22Rv1 (cell line): ENCODE results near the gene PARVG.

ENCODE experiments used
- ZFX ChIP-seq: fragments of 450-650 bp; IDR thresholded peaks from 2 replicates; pipeline ENCODE4 v1.6.1; 2017; ENCODE audit warnings: antibody characterized with exemption, borderline replicate concordance
- TF ChIP-seq, protein P1 (sequence below): fragments of 450-650 bp; IDR thresholded peaks from 2 replicates; pipeline ENCODE4 v1.5.1; 2017; ENCODE audit warnings: mild to moderate bottlenecking

- TF ChIP-seq, protein P1, sequence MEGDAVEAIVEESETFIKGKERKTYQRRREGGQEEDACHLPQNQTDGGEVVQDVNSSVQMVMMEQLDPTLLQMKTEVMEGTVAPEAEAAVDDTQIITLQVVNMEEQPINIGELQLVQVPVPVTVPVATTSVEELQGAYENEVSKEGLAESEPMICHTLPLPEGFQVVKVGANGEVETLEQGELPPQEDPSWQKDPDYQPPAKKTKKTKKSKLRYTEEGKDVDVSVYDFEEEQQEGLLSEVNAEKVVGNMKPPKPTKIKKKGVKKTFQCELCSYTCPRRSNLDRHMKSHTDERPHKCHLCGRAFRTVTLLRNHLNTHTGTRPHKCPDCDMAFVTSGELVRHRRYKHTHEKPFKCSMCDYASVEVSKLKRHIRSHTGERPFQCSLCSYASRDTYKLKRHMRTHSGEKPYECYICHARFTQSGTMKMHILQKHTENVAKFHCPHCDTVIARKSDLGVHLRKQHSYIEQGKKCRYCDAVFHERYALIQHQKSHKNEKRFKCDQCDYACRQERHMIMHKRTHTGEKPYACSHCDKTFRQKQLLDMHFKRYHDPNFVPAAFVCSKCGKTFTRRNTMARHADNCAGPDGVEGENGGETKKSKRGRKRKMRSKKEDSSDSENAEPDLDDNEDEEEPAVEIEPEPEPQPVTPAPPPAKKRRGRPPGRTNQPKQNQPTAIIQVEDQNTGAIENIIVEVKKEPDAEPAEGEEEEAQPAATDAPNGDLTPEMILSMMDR, result no peak
- no peak for TF ChIP-seq ZFX
Measured at GRCh38 chr22:44214764-44215163, 34.0 kb downstream of the PARVG start.
